Measurements from ENCODE around the gene TFPI.

DNA sequence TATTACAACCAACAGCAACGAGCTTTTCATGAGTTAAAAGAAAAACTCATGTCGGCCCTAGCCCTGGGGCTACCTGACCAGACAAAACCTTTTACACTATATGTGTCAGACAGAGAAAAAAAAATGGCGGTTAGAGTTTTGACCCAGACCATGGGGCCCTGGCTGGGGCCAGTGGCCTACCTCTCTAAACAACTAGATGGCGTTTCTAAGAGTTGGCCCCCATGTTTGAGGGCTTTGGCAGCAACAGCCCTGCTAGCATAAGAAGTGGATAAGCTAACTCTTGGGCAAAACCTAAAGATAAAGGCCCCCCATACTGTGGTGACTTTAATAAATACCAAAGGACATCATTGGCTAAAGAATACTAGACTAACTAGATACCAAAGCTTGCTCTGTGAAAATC is 39.3 kb downstream of the TFPI start:
- no peak for TF ChIP-seq EZH2phosphoT487 (conservative IDR thresholded peaks at IDR 0.05; ENCODE audit: low read length)
- TF ChIP-seq, protein P1, sequence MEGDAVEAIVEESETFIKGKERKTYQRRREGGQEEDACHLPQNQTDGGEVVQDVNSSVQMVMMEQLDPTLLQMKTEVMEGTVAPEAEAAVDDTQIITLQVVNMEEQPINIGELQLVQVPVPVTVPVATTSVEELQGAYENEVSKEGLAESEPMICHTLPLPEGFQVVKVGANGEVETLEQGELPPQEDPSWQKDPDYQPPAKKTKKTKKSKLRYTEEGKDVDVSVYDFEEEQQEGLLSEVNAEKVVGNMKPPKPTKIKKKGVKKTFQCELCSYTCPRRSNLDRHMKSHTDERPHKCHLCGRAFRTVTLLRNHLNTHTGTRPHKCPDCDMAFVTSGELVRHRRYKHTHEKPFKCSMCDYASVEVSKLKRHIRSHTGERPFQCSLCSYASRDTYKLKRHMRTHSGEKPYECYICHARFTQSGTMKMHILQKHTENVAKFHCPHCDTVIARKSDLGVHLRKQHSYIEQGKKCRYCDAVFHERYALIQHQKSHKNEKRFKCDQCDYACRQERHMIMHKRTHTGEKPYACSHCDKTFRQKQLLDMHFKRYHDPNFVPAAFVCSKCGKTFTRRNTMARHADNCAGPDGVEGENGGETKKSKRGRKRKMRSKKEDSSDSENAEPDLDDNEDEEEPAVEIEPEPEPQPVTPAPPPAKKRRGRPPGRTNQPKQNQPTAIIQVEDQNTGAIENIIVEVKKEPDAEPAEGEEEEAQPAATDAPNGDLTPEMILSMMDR (IDR thresholded peaks at IDR 0.05; ENCODE audit: insufficient read depth, low read length, poor library complexity, severe bottlenecking), result no peak

Measured in SU-DHL-6 (cell line).